NCI-H2029 (cell line): ENCODE results near the gene YY1.
"Not testable (repeated sequence)": the region's sequence is repeated elsewhere in the genome, so short reads cannot be mapped to it uniquely, and the experiment has no call there.

ENCODE experiments used
- DNase-seq: peaks from one replicate; lab custom pipeline; 2025; lab: John Stamatoyannopoulos, UW

Gene YY1

GRCh38 chr14:100296106-100296651 lies 57.2 kb downstream of the YY1 start:
- DNase-seq = no peak

- not testable (repeated sequence) for DNase-seq
Measured at GRCh38 chr14:100296729-100297128, 57.8 kb downstream of the YY1 start.

GRCh38 chr14:100297320-100298300 lies 58.7 kb downstream of the YY1 start:
- DNase-seq = no peak

- no peak for DNase-seq
Measured at GRCh38 chr14:100298551-100299237, 59.8 kb downstream of the YY1 start.

GRCh38 chr14:100299238-100299560 lies 60.3 kb downstream of the YY1 start:
- no peak for DNase-seq

GRCh38 chr14:100302616-100303015 lies 63.7 kb downstream of the YY1 start:
- DNase-seq = no peak

GRCh38 chr14:100303179-100303578 lies 64.2 kb downstream of the YY1 start:
- no peak for DNase-seq

- no peak for DNase-seq
Measured at GRCh38 chr14:100303925-100304324, 65.0 kb downstream of the YY1 start.

GRCh38 chr14:100304825-100305323 lies 65.9 kb downstream of the YY1 start:
- no peak for DNase-seq

- peak; percentile 69 for DNase-seq
Measured at GRCh38 chr14:100305324-100306100, 66.6 kb downstream of the YY1 start.

- DNase-seq = peak; percentile 70
Measured at GRCh38 chr14:100306101-100306997, 67.4 kb downstream of the YY1 start, which contains the start of gene SLC25A29. TSS of gene SLC25A29 (minus strand) at chr14:100306444. CDS start at chr14:100306232, 212 bp downstream.

GRCh38 chr14:100306998-100307765 lies 68.2 kb downstream of the YY1 start:
- DNase-seq = no peak

GRCh38 chr14:100307766-100308426 lies 69.0 kb downstream of the YY1 start:
- no peak for DNase-seq

- not testable (repeated sequence) for DNase-seq
Measured at GRCh38 chr14:100308427-100308792, 69.5 kb downstream of the YY1 start.

GRCh38 chr14:100309028-100309737 lies 70.2 kb downstream of the YY1 start:
- DNase-seq = no peak

- not testable (repeated sequence) for DNase-seq
Measured at GRCh38 chr14:100312110-100312876, 73.3 kb downstream of the YY1 start.

GRCh38 chr14:100312877-100313400 lies 74.0 kb downstream of the YY1 start:
- peak; percentile 10 for DNase-seq
